ENCODE results near the gene PEX26.
"Not testable (repeated sequence)": the region's sequence is repeated elsewhere in the genome, so short reads cannot be mapped to it uniquely, and the experiment has no call there.

DNA sequence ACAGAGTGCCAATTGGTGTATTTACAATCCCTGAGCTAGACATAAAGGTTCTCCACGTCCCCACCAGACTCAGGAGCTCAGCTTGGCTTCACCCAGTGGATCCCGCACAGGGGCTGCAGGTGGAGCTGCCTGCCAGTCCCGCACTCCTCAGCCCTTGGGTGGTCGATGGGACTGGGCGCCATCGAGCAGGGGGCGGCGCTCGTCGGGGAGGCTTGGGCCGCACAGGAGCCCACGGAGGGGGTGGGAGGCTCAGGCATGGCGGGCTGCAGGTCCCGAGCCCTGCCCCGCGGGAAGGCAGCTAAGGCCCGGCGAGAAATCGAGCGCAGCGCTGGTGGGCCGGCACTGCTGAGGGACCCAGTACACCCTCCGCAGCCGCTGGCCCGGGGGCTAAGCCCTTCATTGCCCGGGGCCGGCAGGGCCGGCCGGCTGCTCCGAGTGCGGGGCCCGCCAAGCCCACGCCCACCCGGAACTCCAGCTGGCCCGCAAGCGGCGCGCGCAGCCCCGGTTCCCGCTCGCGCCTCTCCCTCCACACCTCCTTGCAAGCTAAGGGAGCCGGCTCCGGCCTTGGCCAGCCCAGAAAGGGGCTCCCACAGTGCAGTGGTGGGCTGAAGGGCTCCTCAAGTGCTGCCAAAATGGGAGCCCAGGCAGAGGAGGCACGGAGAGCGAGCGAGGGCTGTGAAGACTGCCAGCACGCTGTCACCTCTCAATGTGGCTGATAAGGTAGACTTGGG, 24.4 kb upstream of the PEX26 start:
- TF ChIP-seq, protein P1, sequence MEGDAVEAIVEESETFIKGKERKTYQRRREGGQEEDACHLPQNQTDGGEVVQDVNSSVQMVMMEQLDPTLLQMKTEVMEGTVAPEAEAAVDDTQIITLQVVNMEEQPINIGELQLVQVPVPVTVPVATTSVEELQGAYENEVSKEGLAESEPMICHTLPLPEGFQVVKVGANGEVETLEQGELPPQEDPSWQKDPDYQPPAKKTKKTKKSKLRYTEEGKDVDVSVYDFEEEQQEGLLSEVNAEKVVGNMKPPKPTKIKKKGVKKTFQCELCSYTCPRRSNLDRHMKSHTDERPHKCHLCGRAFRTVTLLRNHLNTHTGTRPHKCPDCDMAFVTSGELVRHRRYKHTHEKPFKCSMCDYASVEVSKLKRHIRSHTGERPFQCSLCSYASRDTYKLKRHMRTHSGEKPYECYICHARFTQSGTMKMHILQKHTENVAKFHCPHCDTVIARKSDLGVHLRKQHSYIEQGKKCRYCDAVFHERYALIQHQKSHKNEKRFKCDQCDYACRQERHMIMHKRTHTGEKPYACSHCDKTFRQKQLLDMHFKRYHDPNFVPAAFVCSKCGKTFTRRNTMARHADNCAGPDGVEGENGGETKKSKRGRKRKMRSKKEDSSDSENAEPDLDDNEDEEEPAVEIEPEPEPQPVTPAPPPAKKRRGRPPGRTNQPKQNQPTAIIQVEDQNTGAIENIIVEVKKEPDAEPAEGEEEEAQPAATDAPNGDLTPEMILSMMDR (IDR thresholded peaks at IDR 0.05; ENCODE audit: poor library complexity, severe bottlenecking): not testable (repeated sequence)
- TF ChIP-seq, protein P2, sequence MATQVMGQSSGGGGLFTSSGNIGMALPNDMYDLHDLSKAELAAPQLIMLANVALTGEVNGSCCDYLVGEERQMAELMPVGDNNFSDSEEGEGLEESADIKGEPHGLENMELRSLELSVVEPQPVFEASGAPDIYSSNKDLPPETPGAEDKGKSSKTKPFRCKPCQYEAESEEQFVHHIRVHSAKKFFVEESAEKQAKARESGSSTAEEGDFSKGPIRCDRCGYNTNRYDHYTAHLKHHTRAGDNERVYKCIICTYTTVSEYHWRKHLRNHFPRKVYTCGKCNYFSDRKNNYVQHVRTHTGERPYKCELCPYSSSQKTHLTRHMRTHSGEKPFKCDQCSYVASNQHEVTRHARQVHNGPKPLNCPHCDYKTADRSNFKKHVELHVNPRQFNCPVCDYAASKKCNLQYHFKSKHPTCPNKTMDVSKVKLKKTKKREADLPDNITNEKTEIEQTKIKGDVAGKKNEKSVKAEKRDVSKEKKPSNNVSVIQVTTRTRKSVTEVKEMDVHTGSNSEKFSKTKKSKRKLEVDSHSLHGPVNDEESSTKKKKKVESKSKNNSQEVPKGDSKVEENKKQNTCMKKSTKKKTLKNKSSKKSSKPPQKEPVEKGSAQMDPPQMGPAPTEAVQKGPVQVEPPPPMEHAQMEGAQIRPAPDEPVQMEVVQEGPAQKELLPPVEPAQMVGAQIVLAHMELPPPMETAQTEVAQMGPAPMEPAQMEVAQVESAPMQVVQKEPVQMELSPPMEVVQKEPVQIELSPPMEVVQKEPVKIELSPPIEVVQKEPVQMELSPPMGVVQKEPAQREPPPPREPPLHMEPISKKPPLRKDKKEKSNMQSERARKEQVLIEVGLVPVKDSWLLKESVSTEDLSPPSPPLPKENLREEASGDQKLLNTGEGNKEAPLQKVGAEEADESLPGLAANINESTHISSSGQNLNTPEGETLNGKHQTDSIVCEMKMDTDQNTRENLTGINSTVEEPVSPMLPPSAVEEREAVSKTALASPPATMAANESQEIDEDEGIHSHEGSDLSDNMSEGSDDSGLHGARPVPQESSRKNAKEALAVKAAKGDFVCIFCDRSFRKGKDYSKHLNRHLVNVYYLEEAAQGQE (IDR thresholded peaks at IDR 0.05; ENCODE audit: borderline replicate concordance): not testable (repeated sequence)
- TF ChIP-seq TAF1 (IDR thresholded peaks at IDR 0.05; ENCODE audit: low read depth); EZH2 (IDR thresholded peaks at IDR 0.05; ENCODE audit: borderline replicate concordance, insufficient read depth, low read length, poor library complexity, severe bottlenecking); POLR2AphosphoS5 (IDR thresholded peaks at IDR 0.05): not testable (repeated sequence)

Data from neural cell (in vitro differentiated cells).